ENCODE data around the gene CA14. TPM values are rescaled to one million over a fixed set of nuclear protein-coding genes. Genes with fewer than 3 reads are reported as not detected.
A peak's percentile ranks its signal among the peaks of the same experiment; 100 is the strongest.

The CA14 gene
- total RNA-seq, 3 donors from 2014 or later: 0.38 to 6.8 (median 0.41) TPM

- no peak overlapping the region for H3K4me3 ChIP-seq
- TF ChIP-seq CTCF (IDR thresholded peaks at IDR 0.05): no peak
- DNase-seq (no peak), ATAC-seq (no peak)
- H3K9me3 ChIP-seq: no peaks in the 10 kb centered on the region
- intact Hi-C loops (cut with DNase I, micrococcal nuclease): no loop called here
- H3K4me1 ChIP-seq (ENCODE audit: low read depth): peaks cover 19% of the 10 kb centered on the region
- no peaks in the 10 kb centered on the region for H3K36me3 ChIP-seq (ENCODE audit: low read depth)
These were observed 25.7 kb downstream of the CA14 start for GRCh38 chr1:150283260-150283659.

DNA sequence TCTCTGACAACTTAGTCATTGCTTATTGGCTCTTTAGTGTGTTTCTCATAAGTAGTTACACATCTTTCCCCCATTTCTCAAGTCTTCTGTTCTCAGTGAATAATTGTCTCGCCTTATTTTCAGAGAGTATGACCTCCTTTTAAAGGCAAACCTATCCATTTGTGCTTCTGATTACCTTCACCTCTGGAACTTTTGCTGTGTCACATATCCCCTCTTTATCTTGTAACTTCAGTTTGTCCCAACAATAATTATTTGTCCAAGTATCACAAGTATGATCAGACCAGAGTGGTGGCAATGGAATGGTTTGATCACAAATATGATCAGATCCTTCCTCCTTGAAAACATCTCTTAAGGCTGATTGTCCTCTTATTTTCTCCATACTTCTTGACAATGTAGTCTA, 30.8 kb downstream of the CA14 start:
- Histone ChIP-seq H3K4me3 (no peak overlapping the region), H3K36me3 (ENCODE audit: low read depth) (no peaks in the 10 kb centered on the region), H3K9me3 (no peaks in the 10 kb centered on the region), H3K4me1 (ENCODE audit: low read depth) (no peaks in the 10 kb centered on the region)
- ATAC-seq (no peak), DNase-seq (no peak)
- intact Hi-C loops (cut with DNase I, micrococcal nuclease): no loop called here
- no peak for TF ChIP-seq CTCF (IDR thresholded peaks at IDR 0.05)

- no peak for DNase-seq
- intact Hi-C loops (cut with DNase I, micrococcal nuclease): no loop called here
- Histone ChIP-seq H3K36me3 (ENCODE audit: low read depth) (no peaks in the 10 kb centered on the region), H3K9me3 (no peaks in the 10 kb centered on the region), H3K4me3 (no peak overlapping the region), H3K4me1 (ENCODE audit: low read depth) (no peaks in the 10 kb centered on the region)
- no peak for ATAC-seq
- no peak for TF ChIP-seq CTCF (IDR thresholded peaks at IDR 0.05)
These were observed 31.2 kb downstream of the CA14 start for GRCh38 chr1:150288822-150289221.

DNA sequence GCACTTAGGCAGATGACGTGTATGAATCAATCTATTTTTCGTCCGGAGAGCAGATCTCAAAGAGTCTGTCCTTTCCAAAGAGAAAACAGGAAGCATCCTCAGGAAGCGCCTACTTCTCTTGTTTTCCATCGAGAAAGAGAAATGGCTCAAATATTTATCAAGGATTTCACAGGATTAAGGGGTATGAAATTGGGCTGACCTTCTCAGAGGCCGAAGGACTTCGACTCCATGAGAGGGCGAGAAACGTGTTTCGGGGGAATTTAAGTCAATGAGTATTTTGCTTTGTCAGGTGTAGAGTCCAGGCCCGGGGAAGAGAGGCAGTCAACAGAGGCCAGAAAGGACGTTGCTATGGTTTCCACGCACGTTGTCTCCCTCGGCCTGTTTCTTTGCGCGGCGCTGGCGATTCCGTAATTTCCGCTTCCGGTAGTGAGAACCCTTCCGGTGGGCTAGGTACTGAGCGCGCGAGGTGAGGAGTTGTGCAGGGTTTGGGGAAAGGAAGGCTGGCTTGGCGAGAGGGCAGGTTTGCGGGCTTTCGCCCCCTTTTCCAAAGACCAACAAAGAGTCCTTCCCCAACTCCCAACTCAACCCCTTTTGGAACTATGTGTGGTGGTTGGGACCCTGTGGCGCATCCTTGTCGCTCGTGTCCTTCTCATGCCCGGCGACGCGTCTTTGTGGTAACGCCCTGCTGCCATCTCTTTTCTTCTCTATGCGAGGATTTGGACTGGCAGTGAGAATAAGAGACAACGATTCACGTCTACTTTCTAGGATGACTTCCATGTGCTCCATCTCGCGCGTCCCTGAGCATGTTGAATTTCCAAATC, 36.1 kb downstream of the CA14 start, which contains the start of gene MRPS21:
Gene MRPS21, plus strand, starts transcription at position 429 of the 821 bp plus-strand sequence. CDS start 506 bp downstream, outside the sequence.
- Histone ChIP-seq H3K36me3 (ENCODE audit: low read depth) (no peaks in the 10 kb centered on the region), H3K9me3 (no peaks in the 10 kb centered on the region), H3K4me3 (peak within 1 kb of the TSS; percentile 32), H3K4me1 (ENCODE audit: low read depth) (no peaks in the 10 kb centered on the region)
- ATAC-seq (peak; percentile 99), DNase-seq (peak; percentile 87 to 92 (median 88))
- TF ChIP-seq CTCF (IDR thresholded peaks at IDR 0.05): no peak
- intact Hi-C loops (cut with DNase I, micrococcal nuclease): no loop called here

GRCh38 chr1:150295476-150295875, 37.9 kb downstream of the CA14 start:
- intact Hi-C loops (cut with DNase I, micrococcal nuclease): no loop called here
- Histone ChIP-seq H3K4me3 (no peak overlapping the region), H3K4me1 (ENCODE audit: low read depth) (no peaks in the 10 kb centered on the region), H3K9me3 (no peaks in the 10 kb centered on the region), H3K36me3 (ENCODE audit: low read depth) (no peaks in the 10 kb centered on the region)
- no peak for ATAC-seq
- DNase-seq: no peak
- TF ChIP-seq CTCF (IDR thresholded peaks at IDR 0.05): no peak
